ENCODE measurements around the gene FERMT3.

FERMT3 gene

DNA sequence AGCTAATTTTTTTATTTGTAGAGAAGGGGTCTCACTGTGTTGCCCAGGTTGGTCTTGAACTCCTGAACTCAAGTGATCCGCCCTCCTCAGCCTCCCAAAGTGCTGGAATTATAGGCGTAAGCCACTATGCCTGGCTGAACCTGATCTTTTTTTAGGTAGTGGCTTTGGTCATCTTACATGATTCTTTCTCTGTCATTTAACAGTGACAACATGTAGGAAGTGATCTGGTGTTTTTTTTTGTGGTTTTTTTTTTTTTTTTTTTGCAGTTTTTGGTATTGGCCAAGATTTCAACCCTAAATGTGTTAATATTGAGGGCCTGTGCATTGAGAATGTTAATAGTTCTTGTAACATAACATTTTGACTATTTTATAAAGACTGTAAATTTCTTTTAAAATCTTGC is 8.0 kb upstream of the FERMT3 start:
- H2AFZ ChIP-seq, result no peak overlapping the region
- H3K4me2 ChIP-seq (ENCODE audit: low read length), result no peak overlapping the region
- no peaks in the 10 kb centered on the region for H3K79me2 ChIP-seq
- TF ChIP-seq, protein P1, sequence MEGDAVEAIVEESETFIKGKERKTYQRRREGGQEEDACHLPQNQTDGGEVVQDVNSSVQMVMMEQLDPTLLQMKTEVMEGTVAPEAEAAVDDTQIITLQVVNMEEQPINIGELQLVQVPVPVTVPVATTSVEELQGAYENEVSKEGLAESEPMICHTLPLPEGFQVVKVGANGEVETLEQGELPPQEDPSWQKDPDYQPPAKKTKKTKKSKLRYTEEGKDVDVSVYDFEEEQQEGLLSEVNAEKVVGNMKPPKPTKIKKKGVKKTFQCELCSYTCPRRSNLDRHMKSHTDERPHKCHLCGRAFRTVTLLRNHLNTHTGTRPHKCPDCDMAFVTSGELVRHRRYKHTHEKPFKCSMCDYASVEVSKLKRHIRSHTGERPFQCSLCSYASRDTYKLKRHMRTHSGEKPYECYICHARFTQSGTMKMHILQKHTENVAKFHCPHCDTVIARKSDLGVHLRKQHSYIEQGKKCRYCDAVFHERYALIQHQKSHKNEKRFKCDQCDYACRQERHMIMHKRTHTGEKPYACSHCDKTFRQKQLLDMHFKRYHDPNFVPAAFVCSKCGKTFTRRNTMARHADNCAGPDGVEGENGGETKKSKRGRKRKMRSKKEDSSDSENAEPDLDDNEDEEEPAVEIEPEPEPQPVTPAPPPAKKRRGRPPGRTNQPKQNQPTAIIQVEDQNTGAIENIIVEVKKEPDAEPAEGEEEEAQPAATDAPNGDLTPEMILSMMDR (IDR thresholded peaks at IDR 0.05), result no peak
- no peaks in the 10 kb centered on the region for H3K36me3 ChIP-seq (ENCODE audit: control insufficient read depth, insufficient read depth, low read length)
- H3K27me3 ChIP-seq (ENCODE audit: control insufficient read depth, insufficient read depth, low read length), result no peaks in the 10 kb centered on the region
- no peak overlapping the region for H3K4me3 ChIP-seq (ENCODE audit: low read depth, low read length)
- no peak overlapping the region for H3K27ac ChIP-seq
- H3K9ac ChIP-seq, result no peak overlapping the region
- no peaks in the 10 kb centered on the region for H3K4me1 ChIP-seq
- no peaks in the 10 kb centered on the region for H3K9me3 ChIP-seq (ENCODE audit: control insufficient read depth, low read length)

DNA sequence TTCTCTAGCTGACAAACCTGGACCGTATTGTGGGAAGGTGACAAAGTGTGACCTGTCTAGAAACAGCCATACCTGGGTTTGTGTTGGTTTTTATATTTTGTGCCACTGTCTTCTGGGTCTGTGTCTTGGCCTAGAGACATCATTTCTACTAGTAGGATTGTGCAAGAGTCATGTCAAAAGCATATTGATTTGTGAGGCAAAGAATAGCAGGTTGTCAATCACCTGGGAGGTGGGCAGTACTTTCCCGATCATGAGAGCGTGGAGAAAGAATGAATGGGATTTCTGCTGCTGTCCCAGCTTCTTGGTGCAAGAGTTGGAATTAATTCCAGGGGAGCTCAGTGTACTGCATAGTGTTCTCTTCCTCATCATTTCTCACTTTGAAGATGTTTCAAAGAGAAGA is 5.0 kb upstream of the FERMT3 start:
- Histone ChIP-seq H3K79me2 (no peaks in the 10 kb centered on the region), H3K4me2 (ENCODE audit: low read length) (no peak overlapping the region), H3K27me3 (ENCODE audit: control insufficient read depth, insufficient read depth, low read length) (no peaks in the 10 kb centered on the region), H3K4me1 (peaks cover 4% of the 10 kb centered on the region), H3K36me3 (ENCODE audit: control insufficient read depth, insufficient read depth, low read length) (no peaks in the 10 kb centered on the region), H2AFZ (no peak overlapping the region), H3K4me3 (ENCODE audit: low read depth, low read length) (no peak overlapping the region), H3K27ac (no peak overlapping the region), H3K9me3 (ENCODE audit: control insufficient read depth, low read length) (no peaks in the 10 kb centered on the region), H3K9ac (no peak overlapping the region)
- TF ChIP-seq, protein P1 (IDR thresholded peaks at IDR 0.05), result no peak

DNA sequence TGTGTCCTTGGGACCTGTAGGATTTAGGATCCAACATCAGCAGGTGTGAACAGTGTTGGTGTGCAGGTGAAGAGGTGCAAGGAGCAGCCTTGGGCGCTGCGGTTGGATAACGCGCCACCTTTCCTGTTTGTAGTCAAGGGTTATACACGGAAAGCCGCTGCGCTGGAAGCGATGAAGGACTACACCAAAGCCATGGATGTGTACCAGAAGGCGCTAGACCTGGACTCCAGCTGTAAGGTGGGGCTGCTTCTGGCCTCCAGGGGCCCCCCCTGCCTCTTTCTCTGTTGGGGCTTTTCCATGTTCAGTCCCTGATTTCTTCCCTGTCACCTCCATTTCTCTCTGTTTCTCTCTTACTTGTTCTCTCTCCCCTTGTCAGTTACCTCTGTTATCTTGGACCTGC is 3.5 kb upstream of the FERMT3 start:
- Histone ChIP-seq H3K36me3 (ENCODE audit: control insufficient read depth, insufficient read depth, low read length) (no peaks in the 10 kb centered on the region), H3K4me2 (ENCODE audit: low read length) (no peak overlapping the region), H3K9me3 (ENCODE audit: control insufficient read depth, low read length) (no peaks in the 10 kb centered on the region), H3K9ac (no peak overlapping the region), H3K79me2 (no peaks in the 10 kb centered on the region), H3K4me1 (peaks cover 4% of the 10 kb centered on the region), H3K4me3 (ENCODE audit: low read depth, low read length) (no peak overlapping the region), H2AFZ (no peak overlapping the region), H3K27me3 (ENCODE audit: control insufficient read depth, insufficient read depth, low read length) (no peaks in the 10 kb centered on the region), H3K27ac (no peak overlapping the region)
- TF ChIP-seq, protein P1 (IDR thresholded peaks at IDR 0.05), result no peak

DNA sequence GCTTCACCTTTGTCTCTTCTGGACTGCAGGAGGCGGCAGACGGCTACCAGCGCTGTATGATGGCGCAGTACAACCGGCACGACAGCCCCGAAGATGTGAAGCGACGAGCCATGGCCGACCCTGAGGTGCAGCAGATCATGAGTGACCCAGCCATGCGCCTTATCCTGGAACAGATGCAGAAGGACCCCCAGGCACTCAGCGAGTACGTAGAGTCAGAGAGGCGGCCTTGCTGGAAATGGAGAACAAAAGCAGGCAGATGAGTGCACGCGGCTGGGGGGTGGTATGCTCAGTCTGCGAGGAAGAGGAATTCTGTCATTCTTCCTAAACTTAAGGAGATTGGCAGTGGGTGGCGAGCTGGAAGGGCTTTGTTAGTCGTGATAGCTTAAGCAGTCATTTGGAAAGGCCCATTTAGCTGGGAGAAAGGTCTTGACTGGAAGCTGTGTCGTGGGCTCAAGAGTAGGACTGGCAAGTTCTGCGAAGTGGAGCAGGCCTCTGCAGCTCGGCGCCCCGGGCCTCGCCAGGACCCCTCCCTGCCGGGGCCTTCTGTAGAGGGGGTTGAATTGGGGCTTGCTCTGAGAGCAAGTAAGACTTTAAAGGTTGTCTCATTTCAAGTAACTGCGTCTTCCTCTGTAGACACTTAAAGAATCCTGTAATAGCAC is 3.0 kb upstream of the FERMT3 start:
- H3K27ac ChIP-seq, result no peak overlapping the region
- no peaks in the 10 kb centered on the region for H3K79me2 ChIP-seq
- no peak overlapping the region for H2AFZ ChIP-seq
- H3K4me1 ChIP-seq, result peaks cover 4% of the 10 kb centered on the region
- no peak overlapping the region for H3K9ac ChIP-seq
- TF ChIP-seq, protein P1 (IDR thresholded peaks at IDR 0.05), result no peak
- H3K9me3 ChIP-seq (ENCODE audit: control insufficient read depth, low read length), result no peaks in the 10 kb centered on the region
- H3K36me3 ChIP-seq (ENCODE audit: control insufficient read depth, insufficient read depth, low read length), result no peaks in the 10 kb centered on the region
- H3K4me3 ChIP-seq (ENCODE audit: low read depth, low read length), result no peak overlapping the region
- H3K27me3 ChIP-seq (ENCODE audit: control insufficient read depth, insufficient read depth, low read length), result no peaks in the 10 kb centered on the region
- no peak overlapping the region for H3K4me2 ChIP-seq (ENCODE audit: low read length)

DNA sequence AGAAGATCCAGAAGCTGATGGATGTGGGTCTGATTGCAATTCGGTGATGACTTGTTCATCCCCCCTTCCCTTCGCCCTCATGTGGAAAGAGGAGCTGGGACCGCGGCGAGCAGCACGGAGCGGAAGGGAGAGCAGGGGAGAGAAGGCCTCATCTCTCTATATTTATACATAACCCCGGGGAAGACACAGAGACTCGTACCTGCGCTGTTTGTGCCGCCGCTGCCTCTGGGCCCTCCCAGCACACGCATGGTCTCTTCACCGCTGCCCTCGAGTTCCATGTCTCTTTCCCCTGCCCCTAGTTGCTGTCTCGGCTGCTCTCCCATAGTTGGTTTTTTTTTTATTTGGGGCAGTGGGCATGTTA is 2.5 kb upstream of the FERMT3 start:
- no peaks in the 10 kb centered on the region for H3K79me2 ChIP-seq
- H3K27ac ChIP-seq, result peak overlapping the region; percentile 24
- H3K36me3 ChIP-seq (ENCODE audit: control insufficient read depth, insufficient read depth, low read length), result no peaks in the 10 kb centered on the region
- no peak overlapping the region for H3K4me3 ChIP-seq (ENCODE audit: low read depth, low read length)
- H3K9ac ChIP-seq, result no peak overlapping the region
- no peaks in the 10 kb centered on the region for H3K27me3 ChIP-seq (ENCODE audit: control insufficient read depth, insufficient read depth, low read length)
- H3K9me3 ChIP-seq (ENCODE audit: control insufficient read depth, low read length), result no peaks in the 10 kb centered on the region
- H3K4me1 ChIP-seq, result peaks cover 4% of the 10 kb centered on the region
- TF ChIP-seq, protein P1 (IDR thresholded peaks at IDR 0.05), result no peak
- H2AFZ ChIP-seq, result no peak overlapping the region
- H3K4me2 ChIP-seq (ENCODE audit: low read length), result no peak overlapping the region

All from parathyroid adenoma (tissue), 2 donors.